GM12872 (cell line): Measurements from ENCODE around the gene FGG.

Experiments used
- TF ChIP-seq, protein P1 (sequence below): IDR thresholded peaks from 3 replicates; pipeline ENCODE4 v1.5.1; 2011; ENCODE audit warnings: low read depth, mild to moderate bottlenecking, low read length, moderate library complexity; ENCODE audit not compliant: insufficient read depth

The FGG gene

DNA sequence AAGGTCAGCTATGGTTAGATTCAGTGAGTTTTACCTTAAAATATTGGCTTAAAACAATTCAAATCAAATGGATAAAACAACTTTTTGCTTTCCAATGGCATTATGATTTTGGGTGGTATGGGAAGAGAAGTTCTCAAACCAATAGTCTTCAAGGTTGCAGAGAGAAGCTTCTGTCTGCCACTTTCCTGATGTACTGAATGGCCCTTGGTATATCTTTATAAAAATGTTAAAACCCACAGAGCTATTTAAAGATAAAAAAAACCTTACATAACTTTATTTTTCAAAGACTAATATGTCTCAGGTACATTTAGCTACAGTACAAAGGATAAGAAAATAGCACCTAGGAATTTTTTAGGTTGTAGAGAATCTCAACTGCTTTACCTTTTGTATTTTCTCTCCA, 28.8 kb downstream of the FGG start:
- TF ChIP-seq, protein P1, sequence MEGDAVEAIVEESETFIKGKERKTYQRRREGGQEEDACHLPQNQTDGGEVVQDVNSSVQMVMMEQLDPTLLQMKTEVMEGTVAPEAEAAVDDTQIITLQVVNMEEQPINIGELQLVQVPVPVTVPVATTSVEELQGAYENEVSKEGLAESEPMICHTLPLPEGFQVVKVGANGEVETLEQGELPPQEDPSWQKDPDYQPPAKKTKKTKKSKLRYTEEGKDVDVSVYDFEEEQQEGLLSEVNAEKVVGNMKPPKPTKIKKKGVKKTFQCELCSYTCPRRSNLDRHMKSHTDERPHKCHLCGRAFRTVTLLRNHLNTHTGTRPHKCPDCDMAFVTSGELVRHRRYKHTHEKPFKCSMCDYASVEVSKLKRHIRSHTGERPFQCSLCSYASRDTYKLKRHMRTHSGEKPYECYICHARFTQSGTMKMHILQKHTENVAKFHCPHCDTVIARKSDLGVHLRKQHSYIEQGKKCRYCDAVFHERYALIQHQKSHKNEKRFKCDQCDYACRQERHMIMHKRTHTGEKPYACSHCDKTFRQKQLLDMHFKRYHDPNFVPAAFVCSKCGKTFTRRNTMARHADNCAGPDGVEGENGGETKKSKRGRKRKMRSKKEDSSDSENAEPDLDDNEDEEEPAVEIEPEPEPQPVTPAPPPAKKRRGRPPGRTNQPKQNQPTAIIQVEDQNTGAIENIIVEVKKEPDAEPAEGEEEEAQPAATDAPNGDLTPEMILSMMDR = no peak

DNA sequence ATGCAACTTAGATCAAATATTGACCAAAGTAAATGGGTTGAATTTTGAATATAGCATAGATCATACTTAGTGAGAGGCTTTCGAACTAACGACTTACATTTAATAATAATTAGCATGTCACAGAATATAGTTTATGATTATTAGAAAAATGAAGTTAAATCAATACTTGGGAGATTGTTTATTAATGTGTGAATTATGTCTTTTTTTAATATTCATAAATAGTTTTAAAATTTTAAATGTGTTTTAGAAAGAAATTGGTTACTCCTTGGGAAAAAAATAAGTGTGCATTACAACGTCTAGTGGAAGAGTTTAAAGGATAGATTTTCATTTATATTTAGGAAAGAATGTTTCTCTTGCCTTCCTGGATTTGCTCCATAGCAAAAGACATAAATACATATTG, 29.2 kb downstream of the FGG start:
- TF ChIP-seq, protein P1 = no peak

DNA sequence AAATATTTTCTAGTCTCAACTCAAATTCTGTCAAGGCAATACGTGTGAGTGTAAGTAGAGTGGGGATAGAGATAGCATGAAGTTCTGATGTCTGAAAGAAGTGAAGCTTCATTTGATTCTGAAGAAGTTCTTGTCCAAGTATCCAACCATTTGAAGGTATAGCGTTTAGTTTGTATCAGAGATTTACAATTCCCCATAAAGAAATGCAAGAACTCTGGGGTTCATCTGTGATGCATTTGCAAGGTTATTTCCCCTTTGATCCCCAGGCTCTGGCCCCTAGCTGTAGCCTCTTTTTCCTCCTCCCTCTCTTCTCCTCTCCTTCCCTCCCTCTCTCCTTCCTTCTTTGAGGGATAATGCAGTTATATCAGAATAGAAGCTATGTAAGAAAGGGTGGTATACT, 29.7 kb downstream of the FGG start:
- TF ChIP-seq, protein P1 = no peak

DNA sequence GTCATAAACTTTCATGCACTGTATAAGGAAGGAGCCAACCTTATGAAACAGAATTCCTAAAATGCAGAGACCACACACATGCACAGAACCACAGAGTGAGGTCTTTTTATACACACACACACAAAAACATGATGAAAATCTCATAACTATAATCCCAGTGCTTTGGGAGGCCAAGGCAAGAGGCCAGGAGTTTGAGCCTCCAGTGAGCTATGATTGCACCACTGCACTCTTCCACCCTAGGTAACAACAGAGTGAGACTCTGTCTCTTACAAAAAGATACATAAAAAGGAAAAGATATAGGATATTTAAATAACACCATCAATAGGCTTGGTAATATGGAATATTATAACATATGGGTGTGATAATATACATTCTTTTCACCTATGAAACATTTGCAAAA, 32.5 kb downstream of the FGG start:
- TF ChIP-seq, protein P1 = no peak

DNA sequence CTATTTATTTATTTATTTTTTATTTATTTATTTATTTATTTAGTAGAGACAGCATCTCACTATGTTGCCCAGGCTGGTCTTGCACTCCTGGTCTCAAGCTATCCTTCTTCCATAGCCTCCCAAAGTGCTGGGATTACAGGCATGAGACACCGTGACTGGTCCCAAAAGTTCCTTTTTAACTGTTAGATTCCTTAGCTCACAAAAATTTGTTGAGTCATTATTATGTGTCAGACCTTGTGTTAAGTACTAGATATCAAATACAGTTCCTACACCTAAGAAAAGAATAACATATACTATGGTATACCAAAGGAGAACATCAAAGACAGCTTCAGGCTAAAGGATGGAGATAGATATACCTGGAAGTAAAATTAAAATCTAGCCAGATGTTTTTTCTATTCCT, 33.5 kb downstream of the FGG start:
- TF ChIP-seq, protein P1 = no peak

DNA sequence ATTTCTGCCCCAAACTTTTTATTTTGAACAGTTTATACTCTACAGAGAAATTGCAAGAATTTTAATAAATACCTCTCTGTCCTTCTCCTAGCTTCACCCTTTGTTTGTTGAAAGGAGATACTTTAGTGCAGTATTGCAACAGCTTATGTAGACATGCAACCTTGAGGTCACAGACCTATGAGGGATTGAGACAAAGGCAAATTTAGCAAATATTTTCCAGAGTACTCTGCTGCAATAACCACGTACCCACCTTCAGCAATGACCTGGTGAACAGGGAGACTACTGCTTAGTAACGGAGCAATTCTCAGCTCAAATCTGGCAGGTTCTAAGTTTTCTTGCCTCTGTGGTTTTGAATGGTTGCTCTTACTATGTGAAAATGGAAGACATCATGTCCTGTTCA, 35.1 kb downstream of the FGG start:
- TF ChIP-seq, protein P1 = no peak

DNA sequence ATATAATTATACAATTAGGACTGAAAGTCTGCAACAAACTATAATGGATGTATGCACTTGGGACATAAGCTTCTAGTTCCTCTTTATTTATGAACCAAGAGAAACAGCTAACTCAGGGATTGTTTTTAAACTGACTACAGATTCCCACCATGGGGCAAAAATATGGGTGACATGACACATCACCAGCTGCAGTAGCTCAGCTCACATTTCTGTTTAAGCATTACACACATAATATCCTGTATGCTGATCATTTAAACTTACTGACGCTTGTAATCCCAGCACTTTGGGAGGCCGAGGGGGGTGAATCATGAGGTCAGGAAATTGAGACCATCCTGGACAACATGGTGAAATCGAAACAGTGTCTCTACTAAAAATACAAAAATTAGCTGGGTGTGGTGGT, 38.1 kb downstream of the FGG start:
- TF ChIP-seq, protein P1 = no peak
